ENCODE results near the gene NDRG3. TPM values are rescaled to one million over a fixed set of nuclear protein-coding genes. Genes with fewer than 3 reads are reported as not detected.

Gene NDRG3
- total and polyA plus RNA-seq, 2 donors (not counting 3 experiments of a cell fraction or from before 2014, with no cell fraction given) = 25.7 to 27.7 TPM

GRCh38 chr20:36760647-36761046 lies 14.8 kb upstream of the NDRG3 start:
- no peak overlapping the region for H3K27ac ChIP-seq (ENCODE audit: insufficient read depth, low read depth, low read length)
- no peak overlapping the region for H3K4me3 ChIP-seq (replicated peaks in 1 of 3; ENCODE audit: insufficient read depth in 1 of 3, low read depth in 1 of 3, low read length in 3 of 3)
- H3K9ac ChIP-seq (replicated peaks; ENCODE audit: extremely low read depth, insufficient read depth, low read length) = no peak overlapping the region
- POLR2A ChIA-PET = no interaction called here
- H3K9me3 ChIP-seq (replicated peaks; ENCODE audit: control insufficient read depth, insufficient read depth, low read length) = no peaks in the 10 kb centered on the region
- H3K4me1 ChIP-seq (ENCODE audit: control insufficient read depth, extremely low read depth, insufficient read depth, low read length) = peaks cover 18% of the 10 kb centered on the region
- peaks cover 0 to 2% of the 10 kb centered on the region in 2 experiments for H3K36me3 ChIP-seq (ENCODE audit: control insufficient read depth in 2 of 2, extremely low read depth in 1 of 2, insufficient read depth in 2 of 2, low read length in 2 of 2)
- no TSS peak for BruUV-seq (replicated peaks)
- H4K20me1 ChIP-seq (replicated peaks; ENCODE audit: control insufficient read depth, extremely low read depth, insufficient read depth, low read length) = no peaks in the 10 kb centered on the region
- dilution Hi-C loops (cut with MboI; ENCODE audit: extremely low pct_ligation_motif_present, low sequenced_read_pairs) = no loop called here
- DNase-seq (ENCODE audit: low read depth, low spot score) (no peak), FAIRE-seq (no peak)
- no peak overlapping the region for H2AFZ ChIP-seq (ENCODE audit: low read depth, low read length)
- no peak overlapping the region for H3K4me2 ChIP-seq (ENCODE audit: insufficient read depth, low read length)
- H3K27me3 ChIP-seq (ENCODE audit: control insufficient read depth in 2 of 2, insufficient read depth in 2 of 2, low read length in 2 of 2) = no peaks in the 10 kb centered on the region
- intact Hi-C loops (cut with micrococcal nuclease) = no loop called here
- CTCF ChIA-PET = no interaction called here
- no peaks in the 10 kb centered on the region for H3K9me1 ChIP-seq (replicated peaks; ENCODE audit: control insufficient read depth, extremely low read depth, insufficient read depth, low read length)
- TF ChIP-seq FOS (IDR thresholded peaks at IDR 0.05; ENCODE audit: borderline replicate concordance, insufficient read depth, low read length) (no peak), EZH2 (IDR thresholded peaks at IDR 0.05; ENCODE audit: borderline replicate concordance, low read depth, low read length, severe bottlenecking) (no peak), POLR2AphosphoS5 (IDR thresholded peaks at IDR 0.05; ENCODE audit: insufficient read depth, low read depth, low read length) (no peak), GATA2 (IDR thresholded peaks at IDR 0.05; ENCODE audit: insufficient read depth, insufficient read length, low read depth, low read length) (no peak), POLR2A (IDR thresholded peaks at IDR 0.05; ENCODE audit: low read depth, low read length) (no peak), JUN (IDR thresholded peaks at IDR 0.05; ENCODE audit: borderline replicate concordance, insufficient read depth, insufficient read length, low read depth) (no peak), MYC (IDR thresholded peaks at IDR 0.05; ENCODE audit: low read depth, low read length) (no peak)
- TF ChIP-seq, protein P1, sequence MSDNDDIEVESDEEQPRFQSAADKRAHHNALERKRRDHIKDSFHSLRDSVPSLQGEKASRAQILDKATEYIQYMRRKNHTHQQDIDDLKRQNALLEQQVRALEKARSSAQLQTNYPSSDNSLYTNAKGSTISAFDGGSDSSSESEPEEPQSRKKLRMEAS (IDR thresholded peaks at IDR 0.05; ENCODE audit: insufficient read depth, insufficient read length) = no peak
- TF ChIP-seq, protein P2, sequence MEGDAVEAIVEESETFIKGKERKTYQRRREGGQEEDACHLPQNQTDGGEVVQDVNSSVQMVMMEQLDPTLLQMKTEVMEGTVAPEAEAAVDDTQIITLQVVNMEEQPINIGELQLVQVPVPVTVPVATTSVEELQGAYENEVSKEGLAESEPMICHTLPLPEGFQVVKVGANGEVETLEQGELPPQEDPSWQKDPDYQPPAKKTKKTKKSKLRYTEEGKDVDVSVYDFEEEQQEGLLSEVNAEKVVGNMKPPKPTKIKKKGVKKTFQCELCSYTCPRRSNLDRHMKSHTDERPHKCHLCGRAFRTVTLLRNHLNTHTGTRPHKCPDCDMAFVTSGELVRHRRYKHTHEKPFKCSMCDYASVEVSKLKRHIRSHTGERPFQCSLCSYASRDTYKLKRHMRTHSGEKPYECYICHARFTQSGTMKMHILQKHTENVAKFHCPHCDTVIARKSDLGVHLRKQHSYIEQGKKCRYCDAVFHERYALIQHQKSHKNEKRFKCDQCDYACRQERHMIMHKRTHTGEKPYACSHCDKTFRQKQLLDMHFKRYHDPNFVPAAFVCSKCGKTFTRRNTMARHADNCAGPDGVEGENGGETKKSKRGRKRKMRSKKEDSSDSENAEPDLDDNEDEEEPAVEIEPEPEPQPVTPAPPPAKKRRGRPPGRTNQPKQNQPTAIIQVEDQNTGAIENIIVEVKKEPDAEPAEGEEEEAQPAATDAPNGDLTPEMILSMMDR (IDR thresholded peaks at IDR 0.05; ENCODE audit: extremely low read depth in 1 of 2, insufficient read depth in 1 of 2, low read depth in 1 of 2, low read length in 2 of 2) = no peak
- no peaks in the 10 kb centered on the region for H3K79me2 ChIP-seq (ENCODE audit: control insufficient read depth, insufficient read depth, low read length)
